Measurements from ENCODE around the gene CABCOCO1. TPM values are rescaled to one million over a fixed set of nuclear protein-coding genes. Genes with fewer than 3 reads are reported as not detected.

Gene CABCOCO1
- total and polyA plus RNA-seq, 4 donors = 3.8 to 15.4 (median 10.1) TPM

GRCh38 chr10:61760943-61761824 lies 98.5 kb downstream of the CABCOCO1 start:
- ATAC-seq (ENCODE audit: insufficient read depth, low FRiP score) = no peak
- no peak overlapping the region for H3K9ac ChIP-seq (ENCODE audit: insufficient read depth in 1 of 2, low read length in 2 of 2)

GRCh38 chr10:61761825-61762217 lies 99.1 kb downstream of the CABCOCO1 start:
- Histone ChIP-seq H3K9me3 (ENCODE audit: control insufficient read depth in 4 of 4, insufficient read depth in 3 of 4, low read length in 3 of 4) (no peaks in the 10 kb centered on the region), H3K4me1 (ENCODE audit: control insufficient read depth in 5 of 5, insufficient read depth in 5 of 5, low read length in 5 of 5) (peaks cover 0 to 18% (median 0%) of the 10 kb centered on the region in 5 donors), H3K36me3 (ENCODE audit: control insufficient read depth in 4 of 4, insufficient read depth in 4 of 4, low read length in 4 of 4) (no peaks in the 10 kb centered on the region), H3K27me3 (ENCODE audit: control insufficient read depth in 3 of 3, insufficient read depth in 3 of 3, low read length in 2 of 3) (no peaks in the 10 kb centered on the region), H3K27ac (ENCODE audit: low read depth in 1 of 2, low read length in 1 of 2) (no peak overlapping the region), H3K9ac (ENCODE audit: insufficient read depth in 1 of 2, low read length in 2 of 2) (no peak overlapping the region), H3K4me3 (no peak overlapping the region)
- WGBS, 2 donors = 51 to 54% methylated on average over 3 of the region's 3 CpGs
- no peak for TF ChIP-seq CTCF (IDR thresholded peaks at IDR 0.05; ENCODE audit: control extremely low read depth, extremely low read depth)
- DNase-seq = peak in 2 of 3 donors; percentile 33 to 46
- ATAC-seq (ENCODE audit: insufficient read depth, low FRiP score) = no peak

More at GRCh38 chr10:61760943-61761824, 98.5 kb downstream of the CABCOCO1 start:
- H3K4me3 ChIP-seq = no peak overlapping the region
- H3K36me3 ChIP-seq (ENCODE audit: control insufficient read depth in 4 of 4, insufficient read depth in 4 of 4, low read length in 4 of 4) = no peaks in the 10 kb centered on the region
- 80 to 81% methylated on average over 4 of the region's 4 CpGs for WGBS, 2 donors
- H3K27ac ChIP-seq (ENCODE audit: low read depth in 1 of 2, low read length in 1 of 2) = no peak overlapping the region
- peaks cover 0 to 19% (median 0%) of the 10 kb centered on the region in 5 donors for H3K4me1 ChIP-seq (ENCODE audit: control insufficient read depth in 5 of 5, insufficient read depth in 5 of 5, low read length in 5 of 5)
- DNase-seq = peak in 2 of 3 donors; percentile 40 to 57
- no peak for TF ChIP-seq CTCF (IDR thresholded peaks at IDR 0.05; ENCODE audit: control extremely low read depth, extremely low read depth)
- no peaks in the 10 kb centered on the region for H3K9me3 ChIP-seq (ENCODE audit: control insufficient read depth in 4 of 4, insufficient read depth in 3 of 4, low read length in 3 of 4)
- no peaks in the 10 kb centered on the region for H3K27me3 ChIP-seq (ENCODE audit: control insufficient read depth in 3 of 3, insufficient read depth in 3 of 3, low read length in 2 of 3)

GRCh38 chr10:61763778-61764177 lies 101.0 kb downstream of the CABCOCO1 start:
- ATAC-seq (ENCODE audit: insufficient read depth, low FRiP score) = no peak
- no peak for DNase-seq
- Histone ChIP-seq H3K9me3 (ENCODE audit: control insufficient read depth in 4 of 4, insufficient read depth in 3 of 4, low read length in 3 of 4) (no peaks in the 10 kb centered on the region), H3K36me3 (ENCODE audit: control insufficient read depth in 4 of 4, insufficient read depth in 4 of 4, low read length in 4 of 4) (no peaks in the 10 kb centered on the region), H3K27me3 (ENCODE audit: control insufficient read depth in 3 of 3, insufficient read depth in 3 of 3, low read length in 2 of 3) (no peaks in the 10 kb centered on the region), H3K27ac (ENCODE audit: low read depth in 1 of 2, low read length in 1 of 2) (no peak overlapping the region), H3K4me1 (ENCODE audit: control insufficient read depth in 5 of 5, insufficient read depth in 5 of 5, low read length in 5 of 5) (peaks cover 0 to 12% (median 0%) of the 10 kb centered on the region in 5 donors), H3K4me3 (no peak overlapping the region), H3K9ac (ENCODE audit: insufficient read depth in 1 of 2, low read length in 2 of 2) (no peak overlapping the region)
- TF ChIP-seq CTCF (IDR thresholded peaks at IDR 0.05; ENCODE audit: control extremely low read depth, extremely low read depth) = no peak
- 89 to 94% methylated on average over 3 of the region's 3 CpGs for WGBS, 2 donors

All from lung (tissue), 12 donors.